Prostate gland (tissue), 2 donors: ENCODE measurements around the gene FKBP2. TPM values are rescaled to one million over a fixed set of nuclear protein-coding genes. Genes with fewer than 3 reads are reported as not detected.

Source experiments
- DNase-seq: peaks from one replicate; pipeline ENCODE4 v3.0.0-alpha.2; 2019; ENCODE audit warnings: low spot score
- H3K27ac ChIP-seq, 2 donors: fragments of 200-600 bp; sonication (generic); 2 replicates each; pipeline ENCODE4 v1.5.1; 2017 to 2019
- H3K27me3 ChIP-seq: fragments of 200-600 bp; sonication (generic); replicated peaks from 2 replicates; pipeline ENCODE4 v1.5.1; 2019; ENCODE audit not compliant: insufficient read depth
- H3K36me3 ChIP-seq, 2 donors: fragments of 200-600 bp; sonication (generic); 1 replicate in 1 of 2; 2 replicates in 1 of 2; pipeline versions ENCODE4 v1.5.1 to v1.8.1; 2017 to 2019
- H3K4me1 ChIP-seq: fragments of 200-600 bp; sonication (generic); replicated peaks from 2 replicates; pipeline ENCODE4 v1.5.1; 2019
- H3K4me3 ChIP-seq, 2 donors: fragments of 200-600 bp; sonication (generic); 2 replicates each; pipeline ENCODE4 v1.5.1; 2017 to 2019
- H3K9me3 ChIP-seq: fragments of 200-600 bp; sonication (generic); 2 replicates; pipeline ENCODE4 v1.5.1; 2017
- CTCF ChIP-seq, 4 experiments: fragments of 200-600 bp in 2 of 4; fragments of 450-650 bp in 2 of 4; sonication (generic) in 2 of 4; IDR thresholded peaks; 1 replicate in 3 of 4; 2 replicates in 1 of 4; pipeline ENCODE4 v1.5.1; 2016 to 2019; ENCODE audit warnings: antibody characterized with exemption in 4 of 4, mild to moderate bottlenecking in 2 of 4, moderate library complexity in 2 of 4
- POLR2A ChIP-seq: fragments of 450-650 bp; IDR thresholded peaks from one replicate; pipeline ENCODE4 v1.6.1; 2016; ENCODE audit warnings: antibody characterized with exemption, mild to moderate bottlenecking
- POLR2AphosphoS5 ChIP-seq: sonication (generic); formaldehyde crosslinking; IDR thresholded peaks from one replicate; pipeline ENCODE4 v1.6.1; 2017; ENCODE audit warnings: antibody characterized with exemption
- WGBS: methylation state at CpG from one replicate; pipeline ENCODE4 v1.1.5; 2018; 5-methylcytosine and 5-hydroxymethylcytosine counted together
- intact Hi-C: fragments of 100-400 bp; cut with DNase I; formaldehyde crosslinking; loops from one replicate; pipeline ENCODE4 v1.14.2; 2022
- total RNA-seq, 2 donors: library from RNA; depleted of rRNA; stranded (reverse); fragments of >200 nt; gene quantifications; one replicate each; pipeline ENCODE4 v1.1.0, GENCODE V29; 2016

The FKBP2 gene
- total RNA-seq, 2 donors from 2014 or later: 138 to 164 TPM

GRCh38 chr11:64288353-64288750 is 47.5 kb downstream of the FKBP2 start:
- intact Hi-C loops: no loop called here
- WGBS: 89% methylated on average over 9 of the region's 9 CpGs
- H3K27ac ChIP-seq: no peak overlapping the region
- peaks cover 5% of the 10 kb centered on the region for H3K27me3 ChIP-seq
- DNase-seq: no peak
- H3K4me3 ChIP-seq: no peak overlapping the region
- H3K4me1 ChIP-seq: peaks cover 6% of the 10 kb centered on the region
- H3K9me3 ChIP-seq: no peaks in the 10 kb centered on the region
- H3K36me3 ChIP-seq: no peaks in the 10 kb centered on the region
- TF ChIP-seq CTCF (IDR thresholded peaks at IDR 0.05) (no peak), POLR2AphosphoS5 (no peak), POLR2A (no peak)

- Histone ChIP-seq H3K27me3 (peaks cover 5% of the 10 kb centered on the region), H3K9me3 (no peaks in the 10 kb centered on the region), H3K4me1 (peaks cover 6% of the 10 kb centered on the region), H3K36me3 (no peaks in the 10 kb centered on the region), H3K4me3 (no peak overlapping the region), H3K27ac (no peak overlapping the region)
- intact Hi-C loops: no loop called here
- no peak for DNase-seq
- no peak for TF ChIP-seq POLR2AphosphoS5
- no peak for TF ChIP-seq CTCF (IDR thresholded peaks at IDR 0.05)
- 91% methylated on average over 13 of the region's 13 CpGs for WGBS
Measured at GRCh38 chr11:64289002-64289564, 48.2 kb downstream of the FKBP2 start.

DNA sequence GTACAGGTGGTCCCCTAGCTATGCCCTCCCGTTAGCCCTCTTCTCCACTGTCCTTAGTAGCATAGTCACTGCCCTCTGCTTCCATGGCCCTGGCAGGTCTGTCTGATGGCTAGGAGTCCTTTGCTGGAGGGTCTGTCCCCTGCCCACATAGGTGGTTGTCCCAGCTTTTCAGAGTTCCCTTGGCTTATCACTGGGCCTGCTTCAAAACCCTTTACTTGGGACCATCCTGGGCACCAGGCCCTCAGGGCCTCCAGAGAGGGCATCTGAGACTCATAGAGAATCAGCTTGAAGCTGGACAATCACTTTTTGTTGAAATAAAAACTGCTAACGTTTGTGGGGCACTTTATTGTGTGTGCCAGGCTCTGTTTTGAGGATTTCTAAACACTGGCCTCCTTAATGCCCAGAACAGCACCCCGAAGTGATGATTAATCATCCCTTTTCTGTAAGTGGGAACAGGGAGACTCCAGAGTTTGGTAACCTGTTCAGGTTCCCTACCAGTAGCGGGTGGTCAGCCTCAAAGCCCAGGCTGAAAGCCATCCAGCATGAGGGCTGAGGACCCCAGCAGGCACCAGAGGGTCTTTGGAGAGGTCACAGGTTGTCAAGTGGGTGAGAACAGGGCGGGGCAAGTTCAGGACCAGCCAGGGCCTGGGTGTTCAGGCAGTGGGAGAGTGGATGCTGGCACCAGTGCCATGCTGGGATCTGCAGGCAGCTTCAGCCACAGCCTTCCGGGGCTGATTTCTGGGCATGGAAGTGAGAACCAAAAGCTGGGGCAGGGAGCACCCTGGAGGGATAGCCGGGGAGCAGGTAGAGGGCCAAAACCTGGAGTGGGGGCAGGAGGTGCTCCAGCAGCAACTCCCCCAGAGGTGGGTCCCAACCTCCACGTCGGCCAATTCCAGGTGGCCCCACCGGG is 49.7 kb downstream of the FKBP2 start:
- WGBS: 53% methylated on average over 10 of the region's 10 CpGs
- TF ChIP-seq POLR2AphosphoS5 (no peak), POLR2A (no peak)
- H3K4me1 ChIP-seq: peaks cover 6% of the 10 kb centered on the region
- no peaks in the 10 kb centered on the region for H3K36me3 ChIP-seq
- peaks cover 5% of the 10 kb centered on the region for H3K27me3 ChIP-seq
- no peaks in the 10 kb centered on the region for H3K9me3 ChIP-seq
- DNase-seq: no peak
- H3K4me3 ChIP-seq: no peak overlapping the region
- no peak overlapping the region for H3K27ac ChIP-seq
- intact Hi-C loops: no loop called here

GRCh38 chr11:64291262-64291751 is 50.4 kb downstream of the FKBP2 start, which contains the start of gene KCNK4:
Gene KCNK4, plus strand, starts transcription at chr11:64291302. Its CDS starts 1,717 bp downstream, at chr11:64293019.
- intact Hi-C loops: no loop called here
- WGBS: 5% methylated on average over 4 of the region's 45 CpGs
- H3K36me3 ChIP-seq: no peaks in the 10 kb centered on the region
- H3K27me3 ChIP-seq: peaks cover 5% of the 10 kb centered on the region
- H3K27ac ChIP-seq: no peak within 1 kb of the TSS
- no peaks in the 10 kb centered on the region for H3K9me3 ChIP-seq
- peaks cover 3% of the 10 kb centered on the region for H3K4me1 ChIP-seq
- TF ChIP-seq CTCF (IDR thresholded peaks at IDR 0.05): no peak
- no peak for TF ChIP-seq POLR2A
- no peak for TF ChIP-seq POLR2AphosphoS5
- H3K4me3 ChIP-seq: peak within 1 kb of the TSS; percentile 5 to 19
- DNase-seq: no peak

- Histone ChIP-seq H3K9me3 (no peaks in the 10 kb centered on the region), H3K27ac (no peak overlapping the region), H3K4me1 (peaks cover 3% of the 10 kb centered on the region), H3K27me3 (peaks cover 5% of the 10 kb centered on the region), H3K36me3 (no peaks in the 10 kb centered on the region), H3K4me3 (peak overlapping the region; percentile 5 to 19)
- intact Hi-C loops: no loop called here
- WGBS: 0% methylated on average over 33 of the region's 96 CpGs
- TF ChIP-seq CTCF (IDR thresholded peaks at IDR 0.05) (no peak), POLR2AphosphoS5 (no peak), POLR2A (no peak)
- no peak for DNase-seq
Measured at GRCh38 chr11:64291752-64292459, 51.0 kb downstream of the FKBP2 start.
